B cell (primary cell): ENCODE data around the gene PSMG4. TPM values are rescaled to one million over a fixed set of nuclear protein-coding genes. Genes with fewer than 3 reads are reported as not detected.

Experiments used
- ATAC-seq: fragments of 200-7000 bp; cut with Tn5 transposase; one replicate; pipeline ENCODE4 v1.10.0; 2021; ENCODE audit warnings: low read depth, mild to moderate bottlenecking, moderate number of reproducible peaks, moderate library complexity
- CTCF ChIA-PET: fragments of 350-600 bp; sonication (Branson Sonifier 250); formaldehyde crosslinking; loops from one replicate; lab custom pipeline; 2021; ENCODE audit warnings: antibody characterized with exemption, inconsistent platforms; lab: Charles Lee
- POLR2A ChIA-PET: fragments of 350-600 bp; sonication (Branson Sonifier 250); formaldehyde crosslinking; loops from one replicate; lab custom pipeline; 2021; ENCODE audit warnings: antibody characterized with exemption; lab: Charles Lee
- DNase-seq: peaks from one replicate; pipeline ENCODE4 v3.0.0; 2013
- H2AFZ ChIP-seq: 2 replicates; pipeline ENCODE4 v1.6.1; 2012; ENCODE audit warnings: mild to moderate bottlenecking, low read depth, low read length; ENCODE audit not compliant: insufficient read depth, poor library complexity, severe bottlenecking
- H3K27ac ChIP-seq, 2 donors: 1 replicate in 1 of 2; 2 replicates in 1 of 2; pipeline ENCODE4 v1.5.1; 2012 to 2013; ENCODE audit warnings: low read length in 2 of 2, mild to moderate bottlenecking in 2 of 2, moderate library complexity in 1 of 2
- H3K27me3 ChIP-seq, 4 experiments: fragments of 200-600 bp in 1 of 4; sonication (generic) in 1 of 4; replicated peaks in 1 of 4; 1 replicate in 2 of 4; 2 replicates in 2 of 4; pipeline versions ENCODE4 v1.6.1 to v1.7.0; 2013 to 2016; ENCODE audit warnings: low read length in 3 of 4, mild to moderate bottlenecking in 2 of 4, mixed read lengths in 1 of 4, moderate library complexity in 1 of 4; ENCODE audit not compliant: insufficient read depth in 4 of 4, control insufficient read depth in 3 of 4; ENCODE audit errors: control extremely low read depth in 1 of 4
- H3K36me3 ChIP-seq, 2 experiments: replicated peaks in 1 of 2; 1 replicate in 1 of 2; 2 replicates in 1 of 2; pipeline versions ENCODE4 v1.6.1 to v1.7.1; 2013; ENCODE audit warnings: low read length in 1 of 2; ENCODE audit not compliant: insufficient read depth in 2 of 2, control insufficient read depth in 1 of 2; ENCODE audit errors: control extremely low read depth in 1 of 2, extremely low read depth in 1 of 2
- H3K4me1 ChIP-seq, 2 donors: fragments of 200-600 bp in 1 of 2; sonication (generic) in 1 of 2; 1 replicate in 1 of 2; 2 replicates in 1 of 2; pipeline versions ENCODE4 v1.5.1 to v1.6.1; 2013 to 2017; ENCODE audit warnings: low read length in 2 of 2; ENCODE audit not compliant: control insufficient read depth in 2 of 2, insufficient read depth in 2 of 2
- H3K4me2 ChIP-seq: replicated peaks from 2 replicates; pipeline ENCODE3; 2012; ENCODE audit warnings: mild to moderate bottlenecking, low read depth, low read length; ENCODE audit not compliant: poor library complexity, severe bottlenecking
- H3K4me3 ChIP-seq, 5 experiments: fragments of 200-600 bp in 1 of 5; sonication (generic) in 1 of 5; 1 replicate in 3 of 5; 2 replicates in 2 of 5; pipeline versions ENCODE4 v1.5.1 to v1.7.0; 2011 to 2016; ENCODE audit warnings: low read length in 4 of 5, mild to moderate bottlenecking in 4 of 5, low read depth in 2 of 5, control low read depth in 1 of 5, moderate library complexity in 1 of 5; ENCODE audit not compliant: insufficient read depth in 1 of 5; ENCODE audit errors: control extremely low read depth in 1 of 5, extremely low read depth in 1 of 5
- H3K79me2 ChIP-seq: fragments of 200-600 bp; sonication (generic); one replicate; pipeline ENCODE4 v1.6.0; 2016; ENCODE audit warnings: low read length; ENCODE audit not compliant: control insufficient read depth, insufficient read depth
- H3K9ac ChIP-seq: fragments of 200-600 bp; sonication (generic); 2 replicates; pipeline ENCODE4 v1.6.1; 2017; ENCODE audit warnings: mild to moderate bottlenecking, low read length, moderate library complexity
- H3K9me3 ChIP-seq, 3 donors: one replicate each; pipeline versions ENCODE4 v1.6.1 to v1.7.1; 2013; ENCODE audit warnings: low read length in 2 of 3; ENCODE audit not compliant: control insufficient read depth in 2 of 3, insufficient read depth in 1 of 3; ENCODE audit errors: control extremely low read depth in 1 of 3
- H4K20me1 ChIP-seq: 2 replicates; pipeline ENCODE4 v1.6.0; 2012; ENCODE audit warnings: mild to moderate bottlenecking, low read length; ENCODE audit not compliant: insufficient read depth, control insufficient read depth, poor library complexity, severe bottlenecking
- H3K27ac Mint-ChIP-seq: one replicate; pipeline ENCODE4 v1.8.0; 2021; ENCODE audit warnings: mixed read lengths
- H3K27me3 Mint-ChIP-seq: one replicate; pipeline ENCODE4 v1.8.0; 2021; ENCODE audit warnings: mixed read lengths
- H3K4me1 Mint-ChIP-seq: one replicate; pipeline ENCODE4 v1.8.0; 2021; ENCODE audit warnings: mixed read lengths
- H3K4me3 Mint-ChIP-seq: one replicate; pipeline ENCODE4 v1.8.0; 2021; ENCODE audit warnings: mixed read lengths
- H3K9me3 Mint-ChIP-seq: one replicate; pipeline ENCODE4 v1.8.0; 2022; ENCODE audit warnings: mixed read lengths; ENCODE audit not compliant: insufficient read depth
- EZH2 ChIP-seq: IDR thresholded peaks from 2 replicates; pipeline ENCODE4 v1.6.1; 2012; ENCODE audit warnings: borderline replicate concordance, low read depth, mild to moderate bottlenecking, moderate library complexity, low read length; ENCODE audit not compliant: insufficient read depth, poor library complexity, severe bottlenecking
- WGBS: methylation state at CpG from one replicate; pipeline ENCODE4 v1.1.5; 2013; ENCODE audit warnings: missing lambda C conversion rate; ENCODE audit not compliant: insufficient coverage; 5-methylcytosine and 5-hydroxymethylcytosine counted together
- intact Hi-C: fragments of 100-400 bp; cut with micrococcal nuclease; formaldehyde crosslinking; loops from one replicate; pipeline ENCODE4 v1.10.0; 2022
- polyA plus RNA-seq: library from polyadenylated mRNA; depleted of rRNA; stranded (reverse); fragments of >200 nt; gene quantifications from 2 replicates; pipeline ENCODE4 v1.2.3, GENCODE V29; 2012
- total RNA-seq, 2 donors: library from RNA; stranded (reverse); fragments of 120-200 nt in 1 of 2; gene quantifications; 1 replicate in 1 of 2; 2 replicates in 1 of 2; pipeline versions ENCODE4 v1.2.3 to v1.2.4, GENCODE V29; 2013 to 2022
- TF ChIP-seq, protein P1 (sequence below): fragments of 200-600 bp; IDR thresholded peaks from one replicate; pipeline ENCODE4 v1.8.0; 2022; ENCODE audit warnings: antibody characterized with exemption, mild to moderate bottlenecking

Gene PSMG4
- total and polyA plus RNA-seq, 2 donors (not counting 1 experiment from before 2014, with no cell fraction given), result 31.9 to 42.4 TPM

DNA sequence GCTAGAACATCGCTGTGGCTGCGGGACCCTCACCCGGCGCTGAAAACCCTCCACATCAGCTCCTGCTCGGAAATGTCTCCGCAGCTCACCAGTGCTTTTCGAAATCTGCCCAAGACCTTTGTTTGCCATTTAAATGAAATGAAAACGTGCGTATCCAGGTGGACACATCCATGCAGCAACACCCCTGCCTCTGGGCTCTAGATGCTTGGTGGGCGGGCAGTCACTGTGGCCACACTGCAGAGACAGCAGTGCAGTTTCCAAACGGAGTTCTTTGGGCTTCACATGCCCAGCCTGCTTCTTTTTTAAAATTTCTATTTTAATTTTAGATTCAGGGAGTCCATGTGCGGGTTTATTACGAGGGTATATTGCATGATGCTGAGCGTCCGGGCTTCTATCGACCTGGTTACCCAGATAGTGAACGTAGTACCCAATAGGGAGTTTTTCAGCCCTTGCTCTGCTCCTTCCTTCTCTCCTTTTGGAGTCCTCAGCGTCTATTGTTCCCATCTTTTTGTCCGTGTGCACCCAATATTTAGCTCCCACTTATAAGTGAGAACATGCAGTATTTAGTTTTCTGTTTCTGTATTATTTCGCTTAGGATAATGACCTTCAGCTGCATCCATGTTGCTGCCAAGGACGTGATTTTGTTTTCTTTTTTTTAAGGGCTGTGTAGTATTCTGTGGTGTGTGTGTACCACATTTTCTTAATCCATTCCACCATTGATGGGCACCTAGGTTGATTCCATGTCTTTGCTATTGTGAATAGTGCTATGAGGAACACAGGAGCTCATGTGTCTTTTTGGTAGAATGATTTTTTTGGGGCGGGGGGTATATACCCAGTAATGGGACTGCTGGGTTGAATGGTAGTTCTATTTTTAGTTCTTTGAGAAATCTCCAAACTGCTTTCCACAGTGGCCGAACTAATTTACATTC, 26.5 kb upstream of the PSMG4 start:
- Mint-ChIP-seq H3K27me3 (peaks cover 73% of the 10 kb centered on the region), H3K9me3 (no peaks in the 10 kb centered on the region), H3K4me1 (peaks cover 42% of the 10 kb centered on the region), H3K27ac (no peak overlapping the region), H3K4me3 (peak overlapping the region; percentile 49)
- TF ChIP-seq, protein P1, sequence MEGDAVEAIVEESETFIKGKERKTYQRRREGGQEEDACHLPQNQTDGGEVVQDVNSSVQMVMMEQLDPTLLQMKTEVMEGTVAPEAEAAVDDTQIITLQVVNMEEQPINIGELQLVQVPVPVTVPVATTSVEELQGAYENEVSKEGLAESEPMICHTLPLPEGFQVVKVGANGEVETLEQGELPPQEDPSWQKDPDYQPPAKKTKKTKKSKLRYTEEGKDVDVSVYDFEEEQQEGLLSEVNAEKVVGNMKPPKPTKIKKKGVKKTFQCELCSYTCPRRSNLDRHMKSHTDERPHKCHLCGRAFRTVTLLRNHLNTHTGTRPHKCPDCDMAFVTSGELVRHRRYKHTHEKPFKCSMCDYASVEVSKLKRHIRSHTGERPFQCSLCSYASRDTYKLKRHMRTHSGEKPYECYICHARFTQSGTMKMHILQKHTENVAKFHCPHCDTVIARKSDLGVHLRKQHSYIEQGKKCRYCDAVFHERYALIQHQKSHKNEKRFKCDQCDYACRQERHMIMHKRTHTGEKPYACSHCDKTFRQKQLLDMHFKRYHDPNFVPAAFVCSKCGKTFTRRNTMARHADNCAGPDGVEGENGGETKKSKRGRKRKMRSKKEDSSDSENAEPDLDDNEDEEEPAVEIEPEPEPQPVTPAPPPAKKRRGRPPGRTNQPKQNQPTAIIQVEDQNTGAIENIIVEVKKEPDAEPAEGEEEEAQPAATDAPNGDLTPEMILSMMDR, result no peak
- TF ChIP-seq EZH2, result no peak
- peaks cover 46 to 48% of the 10 kb centered on the region in 2 donors for H3K4me1 ChIP-seq
- ATAC-seq (no peak), DNase-seq (no peak)
- ChIA-PET CTCF (interaction anchor here (4.0 kb wide), 1 partner anchor 20 kb away, joined by 18 read pairs; no protein-coding TSS in a partner anchor), POLR2A (interaction anchor here (1.0 kb wide), 1 partner anchor 9 kb away, joined by 4 read pairs; no protein-coding TSS in a partner anchor)
- no peaks in the 10 kb centered on the region for H4K20me1 ChIP-seq
- H3K27ac ChIP-seq, result no peak overlapping the region
- peaks cover 0 to 71% (median 56%) of the 10 kb centered on the region in 4 experiments for H3K27me3 ChIP-seq
- H3K36me3 ChIP-seq, result no peaks in the 10 kb centered on the region
- H3K4me3 ChIP-seq, result peak overlapping the region in 1 of 5 experiments; percentile 13
- no peaks in the 10 kb centered on the region for H3K79me2 ChIP-seq
- intact Hi-C loops, result no loop called here
- WGBS, result 11% methylated on average over 16 of the region's 23 CpGs
- peaks cover 0 to 37% (median 0%) of the 10 kb centered on the region in 3 donors for H3K9me3 ChIP-seq
- H3K9ac ChIP-seq, result peak overlapping the region; percentile 43
- H2AFZ ChIP-seq, result peak overlapping the region; percentile 54
- peak overlapping the region; percentile 75 for H3K4me2 ChIP-seq

DNA sequence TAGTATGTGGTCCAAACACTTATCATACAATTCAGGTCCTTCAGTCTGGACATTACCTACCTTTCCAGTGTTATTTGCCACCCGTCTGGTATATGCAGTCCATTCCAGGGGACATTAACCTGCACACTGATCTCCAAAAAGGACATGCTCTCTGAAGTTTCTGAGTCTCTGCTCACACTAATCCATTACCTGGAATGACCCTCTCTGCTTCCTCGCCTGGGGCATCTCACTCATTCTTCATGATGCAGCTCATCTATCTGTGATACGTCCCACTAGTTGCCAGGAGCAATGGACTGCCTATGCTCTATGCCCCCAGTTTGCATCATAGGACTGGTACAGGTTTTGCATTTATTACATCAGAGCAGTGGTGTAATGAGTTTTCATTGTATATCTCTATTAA, 25.4 kb upstream of the PSMG4 start:
- no peaks in the 10 kb centered on the region for H3K36me3 ChIP-seq
- CTCF ChIA-PET, result no interaction called here
- H3K27ac Mint-ChIP-seq, result no peak overlapping the region

More for the DNA sequence above, 25.4 kb upstream of the PSMG4 start:
- H3K4me1 Mint-ChIP-seq, result peaks cover 40% of the 10 kb centered on the region
- H3K4me3 Mint-ChIP-seq, result no peak overlapping the region
- Histone ChIP-seq H3K9ac (no peak overlapping the region), H3K27ac (no peak overlapping the region), H3K4me2 (no peak overlapping the region), H3K27me3 (peaks cover 0 to 61% (median 51%) of the 10 kb centered on the region in 4 experiments), H3K9me3 (peaks cover 0 to 32% (median 0%) of the 10 kb centered on the region in 3 donors), H4K20me1 (no peaks in the 10 kb centered on the region), H3K79me2 (no peaks in the 10 kb centered on the region), H3K4me1 (peaks cover 39 to 45% of the 10 kb centered on the region in 2 donors), H3K4me3 (no peak overlapping the region), H2AFZ (no peak overlapping the region)
- ATAC-seq, result no peak
- peaks cover 74% of the 10 kb centered on the region for H3K27me3 Mint-ChIP-seq
- no peak for DNase-seq
- H3K9me3 Mint-ChIP-seq, result no peaks in the 10 kb centered on the region
- intact Hi-C loops, result no loop called here
- WGBS, result 84% methylated on average over 2 of the region's 3 CpGs
- TF ChIP-seq, protein P1, result no peak
- no peak for TF ChIP-seq EZH2
- POLR2A ChIA-PET, result no interaction called here
